Left hindlimb (tissue), 1 donor: Measurements from ENCODE around the gene RPP30.
A peak's percentile ranks its signal among the peaks of the same experiment; 100 is the strongest.
"Not testable (repeated sequence)": the region's sequence is repeated elsewhere in the genome, so short reads cannot be mapped to it uniquely, and the experiment has no call there.

ENCODE experiments used
- DNase-seq: peaks from one replicate; pipeline ENCODE4 v3.0.0-alpha.2; 2018

The RPP30 gene

GRCh38 chr10:90917968-90918318 is 46.2 kb downstream of the RPP30 start:
- DNase-seq, result no peak

GRCh38 chr10:90919683-90920574 is 48.2 kb downstream of the RPP30 start:
- DNase-seq, result no peak

- DNase-seq, result no peak
These were observed 49.4 kb downstream of the RPP30 start, which contains the start of gene ANKRD1 for GRCh38 chr10:90920986-90921666. ANKRD1 (minus strand) TSS chr10:90921087; CDS start chr10:90921027, 60 bp downstream.

DNA sequence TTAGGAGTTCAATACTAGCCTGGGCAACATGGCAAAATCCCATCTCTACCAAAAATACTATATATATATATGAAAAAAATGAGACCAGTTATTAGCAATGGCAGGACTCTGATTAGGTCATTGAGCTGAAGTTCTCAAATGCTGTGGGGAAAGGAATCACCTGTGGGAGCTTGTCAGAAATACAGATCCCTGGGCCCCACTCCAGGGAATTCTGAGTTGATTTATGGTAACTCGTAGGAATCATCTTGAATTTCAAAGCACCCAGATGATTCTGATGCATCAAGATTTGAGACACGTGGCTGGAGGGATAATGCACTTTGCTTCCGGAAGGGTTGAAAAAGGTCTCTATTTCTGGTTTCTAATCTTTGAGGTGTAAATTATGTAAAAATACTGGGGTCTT is 50.1 kb downstream of the RPP30 start:
- DNase-seq, result no peak

GRCh38 chr10:90923111-90923731 is 51.4 kb downstream of the RPP30 start:
- DNase-seq, result no peak

DNA sequence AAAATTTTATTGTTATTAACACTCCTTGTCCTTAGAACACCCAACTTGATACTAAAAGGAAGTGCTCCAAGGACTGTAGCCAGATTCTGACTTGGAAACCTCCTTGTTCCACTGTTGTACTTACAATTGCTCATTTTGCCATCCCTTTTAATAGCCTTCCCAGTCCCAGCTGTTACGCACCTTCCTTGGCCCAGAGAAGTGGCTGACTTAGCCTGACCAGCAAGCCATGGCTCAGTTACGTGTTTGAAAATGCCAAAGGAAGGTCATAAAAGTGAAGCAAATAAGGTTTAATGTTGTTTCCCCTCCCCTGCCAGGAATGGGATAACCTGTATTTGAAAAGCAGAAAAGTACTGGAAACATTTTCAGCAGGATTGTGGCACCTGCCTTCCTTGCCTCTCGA is 52.8 kb downstream of the RPP30 start:
- DNase-seq, result no peak

GRCh38 chr10:90925079-90926029 is 53.6 kb downstream of the RPP30 start:
- no peak for DNase-seq

DNA sequence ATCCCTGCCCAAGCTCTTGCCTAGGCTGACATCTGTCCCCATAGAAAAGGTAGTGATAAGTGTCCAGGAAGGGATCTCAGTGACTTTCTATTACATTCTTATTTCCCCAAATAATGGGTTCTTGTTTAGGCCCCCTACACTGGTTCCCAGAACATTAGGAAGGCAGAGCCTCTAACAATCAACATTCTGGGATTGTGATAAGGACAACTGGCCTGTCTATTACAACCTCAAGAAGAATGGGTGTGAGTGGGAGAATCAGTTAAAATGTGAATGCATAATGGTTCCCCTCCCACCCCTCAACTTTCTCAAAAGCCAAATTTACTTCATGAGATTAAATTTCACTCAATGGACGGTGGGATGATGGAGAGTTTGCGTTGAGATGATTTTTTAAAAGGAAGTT is 55.5 kb downstream of the RPP30 start:
- DNase-seq, result no peak

DNA sequence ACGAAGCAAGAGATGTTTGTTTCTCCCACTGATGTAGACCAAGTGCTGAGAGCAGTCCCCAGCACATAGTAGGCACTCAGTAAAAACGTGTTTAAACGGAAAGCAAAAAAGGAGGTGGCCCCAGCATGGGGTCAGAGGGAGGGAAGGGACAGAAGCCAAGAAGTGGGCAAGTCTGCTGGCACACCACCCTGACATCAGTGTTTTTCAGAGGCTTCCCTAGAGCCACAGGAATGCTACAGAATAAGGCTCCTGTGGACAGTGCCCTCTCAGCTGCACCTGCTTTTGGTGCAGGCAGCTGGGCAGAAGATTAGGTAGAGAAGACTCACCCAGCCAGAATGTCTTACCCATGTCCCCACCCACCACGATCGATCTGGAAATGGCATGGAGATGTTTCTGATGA is 57.4 kb downstream of the RPP30 start:
- no peak for DNase-seq

GRCh38 chr10:90930070-90930837 is 58.5 kb downstream of the RPP30 start:
- peak; percentile 57 for DNase-seq

DNA sequence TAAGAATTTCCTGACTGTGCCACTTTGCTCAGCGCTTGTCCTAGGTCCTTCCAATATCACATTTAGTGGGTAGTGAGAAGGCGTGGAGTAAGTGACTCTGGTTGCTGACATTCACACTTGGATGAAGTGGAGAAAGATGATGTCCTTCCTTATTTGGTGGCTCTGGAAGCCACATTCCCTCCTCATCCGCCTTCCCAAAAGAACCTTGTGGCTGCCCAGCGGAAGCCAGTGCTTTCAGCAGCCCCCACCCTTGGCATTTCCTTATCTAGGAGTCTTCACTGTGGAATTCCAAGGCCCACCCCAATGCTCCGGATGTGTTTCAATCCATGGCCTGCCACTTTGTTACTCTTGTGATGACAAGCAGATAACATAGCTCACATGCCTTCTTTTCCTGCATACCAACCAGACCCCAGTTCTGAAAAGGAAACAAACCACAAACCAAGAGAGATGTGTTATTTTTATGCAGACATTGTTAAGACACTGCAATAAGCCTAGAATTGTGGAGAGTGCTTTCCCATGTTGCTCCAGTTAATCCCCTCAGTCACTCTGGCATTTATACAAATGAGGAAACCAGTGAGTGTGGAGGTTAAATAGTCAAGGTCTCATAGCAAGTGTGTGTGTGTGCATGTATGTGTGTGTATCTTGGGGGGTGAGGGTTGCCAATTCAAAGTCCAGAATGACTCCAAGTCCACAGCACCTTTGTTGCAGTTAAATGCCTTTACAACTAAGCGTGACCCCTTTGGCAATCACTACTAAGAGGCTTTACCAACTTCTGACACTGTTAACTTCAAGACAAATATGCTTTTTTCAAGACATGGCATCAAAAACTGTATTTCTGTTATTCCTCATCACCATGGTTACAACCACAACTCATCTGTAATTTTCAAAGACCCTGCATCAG is 59.4 kb downstream of the RPP30 start:
- peak; percentile 68 for DNase-seq

DNA sequence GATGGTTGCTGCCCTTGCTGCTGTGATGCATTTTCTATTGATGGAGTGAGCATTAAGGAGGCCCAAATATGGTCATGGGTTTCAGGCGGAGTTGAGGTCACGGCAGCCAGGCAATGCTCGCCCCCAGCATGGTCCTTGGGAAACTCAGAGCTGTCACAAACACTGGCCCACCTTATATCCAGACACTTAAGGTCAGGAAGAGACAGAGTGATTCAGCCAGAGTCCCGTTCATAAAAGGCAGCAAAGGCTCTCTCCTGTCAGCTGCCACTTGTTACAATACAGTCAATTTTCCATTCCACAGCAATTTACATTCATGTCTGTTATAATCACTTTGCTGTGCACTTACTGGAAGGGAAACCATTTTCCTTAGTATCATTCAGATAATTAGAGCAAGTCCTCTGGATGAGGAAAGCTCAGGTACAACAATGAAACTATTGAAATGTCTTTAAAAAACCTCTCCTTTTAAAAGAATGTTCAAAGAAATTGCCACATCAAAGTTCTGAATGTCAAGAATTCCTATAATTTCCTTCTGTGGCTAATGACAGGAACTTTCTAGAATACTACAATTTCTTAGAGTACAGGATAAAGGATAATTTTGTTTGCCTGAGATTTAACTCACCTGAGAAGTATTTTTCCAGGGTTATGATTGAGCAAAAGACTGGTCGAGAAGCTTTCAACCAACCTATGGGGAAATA is 64.0 kb downstream of the RPP30 start:
- DNase-seq, result no peak

DNA sequence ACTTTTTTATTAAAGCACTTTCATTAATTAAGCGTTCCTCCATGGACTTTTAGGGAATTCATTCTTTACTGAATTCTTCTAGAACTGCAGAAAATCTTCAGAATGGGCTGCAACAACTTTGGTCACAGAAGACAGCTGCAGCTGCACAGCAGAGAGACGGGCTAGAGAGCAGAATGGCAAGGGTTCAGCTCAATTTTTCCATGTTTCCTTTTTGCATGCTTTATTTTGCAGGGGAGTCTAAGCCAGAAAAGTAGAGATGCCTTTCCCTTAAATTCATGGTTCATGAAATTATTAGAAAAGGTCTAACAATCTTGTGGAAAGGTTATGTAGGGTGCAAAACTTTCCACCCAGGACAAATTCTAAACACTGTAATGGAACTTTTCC is 64.5 kb downstream of the RPP30 start:
- DNase-seq, result no peak

DNA sequence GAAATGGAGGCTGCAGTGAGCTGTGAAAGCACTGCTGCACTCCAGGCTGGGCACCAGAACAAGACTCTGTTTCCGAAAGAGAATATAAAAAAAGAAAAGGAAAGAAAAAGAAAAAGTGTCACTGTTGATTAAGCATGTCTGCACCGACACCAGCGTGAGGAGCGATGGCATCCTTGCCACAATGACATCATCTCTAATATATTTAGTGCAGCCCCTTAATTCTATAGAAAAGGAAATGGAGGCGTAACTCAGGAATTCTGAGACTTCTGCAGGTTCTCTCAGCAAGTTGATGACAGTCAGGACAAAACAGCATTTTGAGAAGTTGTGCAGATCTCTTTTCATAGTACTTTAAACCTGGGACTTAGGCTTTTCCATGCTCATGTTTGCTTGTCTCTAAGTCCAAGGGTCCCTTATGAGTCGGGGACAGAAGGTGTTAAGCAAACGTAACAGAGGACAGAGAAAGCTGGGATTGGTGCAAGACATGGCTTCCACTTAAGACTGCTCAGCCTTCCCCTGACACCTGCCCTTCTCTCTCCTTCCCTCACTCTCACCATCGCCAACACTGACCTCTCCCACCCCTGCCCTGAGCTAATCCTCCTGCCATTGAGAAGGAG is 66.0 kb downstream of the RPP30 start:
- no peak for DNase-seq

- DNase-seq, result no peak
These were observed 67.3 kb downstream of the RPP30 start for GRCh38 chr10:90939116-90939515.

GRCh38 chr10:90939648-90940047 is 67.9 kb downstream of the RPP30 start:
- DNase-seq, result no peak

DNA sequence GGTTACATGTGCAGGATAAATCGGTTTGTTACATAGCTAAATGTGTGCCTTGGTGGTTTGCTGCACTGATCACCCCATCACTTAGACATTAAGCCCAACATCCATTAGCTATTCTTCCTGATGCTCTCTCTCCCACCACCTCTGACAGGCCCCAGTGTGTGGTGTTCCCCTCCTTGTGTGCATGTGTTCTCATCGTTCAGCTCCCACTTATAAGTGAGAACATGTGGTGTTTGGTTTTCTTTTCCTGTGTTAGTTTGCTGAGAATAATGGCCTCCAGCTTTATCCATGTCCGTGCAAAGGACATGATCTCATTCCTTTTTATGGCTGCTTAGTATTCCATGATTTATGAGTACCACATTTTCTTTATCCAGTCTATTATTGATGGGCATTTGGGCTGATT is 71.2 kb downstream of the RPP30 start:
- not testable (repeated sequence) for DNase-seq

DNA sequence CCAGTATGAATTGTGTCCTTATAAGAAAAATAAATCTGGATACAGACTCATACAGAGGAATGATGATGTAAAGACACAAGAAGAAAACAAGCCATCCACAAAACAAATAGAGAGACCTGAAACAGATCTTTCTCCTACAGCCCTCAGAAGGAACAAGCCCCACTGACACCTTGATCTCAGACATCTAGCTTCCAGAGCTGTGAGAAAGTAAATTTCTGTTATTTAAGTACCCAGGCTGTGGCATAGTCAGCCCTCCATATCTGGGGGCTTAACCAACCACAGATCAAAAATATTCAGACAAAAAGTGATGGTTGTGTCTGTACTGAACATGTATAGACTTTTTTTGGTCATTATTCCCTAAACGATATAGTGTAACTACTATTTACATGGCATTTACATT is 73.0 kb downstream of the RPP30 start:
- DNase-seq, result no peak

GRCh38 chr10:90945491-90946070 is 73.8 kb downstream of the RPP30 start:
- DNase-seq, result no peak
